Right lobe of liver (tissue), 6 donors: ENCODE data around the gene NEK4. TPM values are rescaled to one million over a fixed set of nuclear protein-coding genes. Genes with fewer than 3 reads are reported as not detected.

Experiments
- ATAC-seq, 4 donors: fragments of 200-7000 bp; cut with Tn5 transposase; one replicate each; pipeline ENCODE4 v1.9.1; 2020; ENCODE audit warnings: mild to moderate bottlenecking in 4 of 4, moderate library complexity in 4 of 4
- DNase-seq, 3 donors: peaks; one replicate each; pipeline ENCODE4 v3.0.0-alpha.2; 2020
- H3K27ac ChIP-seq, 3 donors: fragments of 200-600 bp; one replicate each; pipeline ENCODE4 v1.8.0; 2022
- H3K27me3 ChIP-seq, 2 donors: fragments of 200-600 bp; one replicate each; pipeline ENCODE4 v1.8.0; 2022
- H3K36me3 ChIP-seq, 4 donors: fragments of 200-600 bp; sonication (generic) in 1 of 4; one replicate each; pipeline versions ENCODE4 v1.5.1 to v1.8.0; 2017 to 2022; ENCODE audit warnings: control low read depth in 1 of 4
- H3K4me1 ChIP-seq, 4 donors: fragments of 200-600 bp; sonication (generic) in 1 of 4; one replicate each; pipeline versions ENCODE4 v1.5.1 to v1.8.0; 2017 to 2022; ENCODE audit warnings: control low read depth in 1 of 4
- H3K4me3 ChIP-seq, 3 donors: fragments of 200-600 bp; one replicate each; pipeline ENCODE4 v1.8.0; 2022
- H3K9me3 ChIP-seq, 4 donors: fragments of 200-600 bp; sonication (generic) in 1 of 4; one replicate each; pipeline versions ENCODE4 v1.5.1 to v1.8.0; 2017 to 2022; ENCODE audit warnings: control low read depth in 1 of 4
- CTCF ChIP-seq, 4 donors: fragments of 200-600 bp in 3 of 4; fragments of 450-650 bp in 1 of 4; IDR thresholded peaks; one replicate each; pipeline versions ENCODE4 v1.5.1 to v1.8.0; 2016 to 2022; ENCODE audit warnings: antibody characterized with exemption in 4 of 4, mild to moderate bottlenecking in 2 of 4
- POLR2A ChIP-seq: fragments of 450-650 bp; IDR thresholded peaks from one replicate; pipeline ENCODE4 v1.6.1; 2017; ENCODE audit warnings: antibody characterized with exemption, mild to moderate bottlenecking
- WGBS: methylation state at CpG from one replicate; pipeline ENCODE4 v1.1.6; 2018; ENCODE audit warnings: low coverage, low lambda C conversion rate; ENCODE audit not compliant: insufficient coverage; ENCODE audit errors: missing lambda C conversion rate; 5-methylcytosine and 5-hydroxymethylcytosine counted together
- intact Hi-C, 2 donors: fragments of 100-400 bp; cut with DNase I; formaldehyde crosslinking; loops; one replicate each; pipeline versions ENCODE4 v1.11.2 to v1.14.1; 2022
- total RNA-seq, 6 experiments: library from RNA; depleted of rRNA in 2 of 6; stranded (reverse); fragments of >200 nt in 2 of 6; fragmentation: NEBNext Ultra II Directional in 3 of 6; extraction: Animal tissue kit (Norgen Biotek cat#: 25700) in 3 of 6; gene quantifications; one replicate each; pipeline versions ENCODE4 v1.1.0 to v1.2.4, GENCODE V29; 2016 to 2023
- donor health status: DM: no; HTN: yes; CAD: no.
- donor health status: DM: no; HTN: no; CAD: no.
- donor health status: DM: no; HTN: no; CAD: no.
- donor health status: DM: no; HTN: yes; CAD: no.
- donor health status: DM: no; HTN: yes; CAD: no.

NEK4 gene
- total RNA-seq, 6 experiments from 2014 or later, result 7.3 to 18.9 (median 14.8) TPM

GRCh38 chr3:52724511-52724910 lies 46.2 kb downstream of the NEK4 start:
- intact Hi-C loops, result no loop called here
- Histone ChIP-seq H3K27me3 (no peaks in the 10 kb centered on the region), H3K27ac (peak overlapping the region in 2 of 3 donors; percentile 32 to 54), H3K4me1 (peaks cover 0 to 11% (median 5%) of the 10 kb centered on the region in 4 donors), H3K9me3 (no peaks in the 10 kb centered on the region), H3K4me3 (no peak overlapping the region), H3K36me3 (peaks cover 0 to 7% (median 0%) of the 10 kb centered on the region in 4 donors)
- WGBS, result 38% methylated on average over 1 of the region's 1 CpG
- TF ChIP-seq POLR2A (no peak), CTCF (IDR thresholded peaks at IDR 0.05) (no peak)
- ATAC-seq (peak; percentile 93 to 94 (median 94)), DNase-seq (no peak)

- no peak for DNase-seq
- intact Hi-C loops, result no loop called here
Measured at GRCh38 chr3:52723935-52724334, 46.8 kb downstream of the NEK4 start.

GRCh38 chr3:52722491-52722890 lies 48.2 kb downstream of the NEK4 start:
- no peaks in the 10 kb centered on the region for H3K27me3 ChIP-seq
- peaks cover 0 to 11% (median 5%) of the 10 kb centered on the region in 4 donors for H3K4me1 ChIP-seq
- intact Hi-C loops, result no loop called here
- TF ChIP-seq POLR2A, result no peak
- no peak for TF ChIP-seq CTCF (IDR thresholded peaks at IDR 0.05)
- no peak for DNase-seq
- ATAC-seq, result no peak
- H3K4me3 ChIP-seq, result no peak overlapping the region
- no peak overlapping the region for H3K27ac ChIP-seq
- peaks cover 0 to 3% (median 0%) of the 10 kb centered on the region in 4 donors for H3K36me3 ChIP-seq
- no peaks in the 10 kb centered on the region for H3K9me3 ChIP-seq
- 93% methylated on average over 4 of the region's 7 CpGs for WGBS

More at GRCh38 chr3:52723935-52724334, 46.8 kb downstream of the NEK4 start:
- Histone ChIP-seq H3K36me3 (peaks cover 0 to 3% (median under 1%) of the 10 kb centered on the region in 4 donors), H3K9me3 (no peaks in the 10 kb centered on the region), H3K27ac (peak overlapping the region in 1 of 3 donors; percentile 32), H3K27me3 (no peaks in the 10 kb centered on the region), H3K4me3 (no peak overlapping the region), H3K4me1 (peaks cover 0 to 11% (median 5%) of the 10 kb centered on the region in 4 donors)
- ATAC-seq, result peak in 1 of 4 donors; percentile 15
- WGBS, result 100% methylated on average over 2 of the region's 5 CpGs
- TF ChIP-seq CTCF (IDR thresholded peaks at IDR 0.05), result no peak
- TF ChIP-seq POLR2A, result no peak

GRCh38 chr3:52721730-52722008 lies 49.1 kb downstream of the NEK4 start:
- Histone ChIP-seq H3K36me3 (peaks cover 0 to 3% (median 0%) of the 10 kb centered on the region in 4 donors), H3K27ac (no peak overlapping the region), H3K4me3 (no peak overlapping the region), H3K4me1 (peaks cover 0 to 11% (median 5%) of the 10 kb centered on the region in 4 donors), H3K27me3 (no peaks in the 10 kb centered on the region), H3K9me3 (no peaks in the 10 kb centered on the region)
- no peak for DNase-seq
- no peak for TF ChIP-seq POLR2A
- TF ChIP-seq CTCF (IDR thresholded peaks at IDR 0.05), result no peak
- ATAC-seq, result no peak
- intact Hi-C loops, result no loop called here
- no CpG with 5 or more reads among the region's 1 CpG for WGBS
